Left lobe of liver (tissue), 2 donors: ENCODE data around the gene KCNN2. TPM values are rescaled to one million over a fixed set of nuclear protein-coding genes. Genes with fewer than 3 reads are reported as not detected.

ENCODE experiments used
- ATAC-seq: fragments of 200-7000 bp; cut with Tn5 transposase; one replicate; pipeline ENCODE4 v1.9.1; 2020; ENCODE audit warnings: mild to moderate bottlenecking, moderate library complexity
- DNase-seq: peaks from one replicate; pipeline ENCODE4 v3.0.0-alpha.2; 2020; ENCODE audit warnings: low spot score
- total RNA-seq: library from RNA; stranded (reverse); gene quantifications from one replicate; pipeline ENCODE4 v1.2.1, GENCODE V29; 2021
- donor health status: DM: no; HTN: no; CAD: no; lungs with moderate emphysema.
- donor health status: DM: no; HTN: yes; CAD: no.

The KCNN2 gene
- total RNA-seq, 1 donor from 2014 or later, result 16.2 TPM

DNA sequence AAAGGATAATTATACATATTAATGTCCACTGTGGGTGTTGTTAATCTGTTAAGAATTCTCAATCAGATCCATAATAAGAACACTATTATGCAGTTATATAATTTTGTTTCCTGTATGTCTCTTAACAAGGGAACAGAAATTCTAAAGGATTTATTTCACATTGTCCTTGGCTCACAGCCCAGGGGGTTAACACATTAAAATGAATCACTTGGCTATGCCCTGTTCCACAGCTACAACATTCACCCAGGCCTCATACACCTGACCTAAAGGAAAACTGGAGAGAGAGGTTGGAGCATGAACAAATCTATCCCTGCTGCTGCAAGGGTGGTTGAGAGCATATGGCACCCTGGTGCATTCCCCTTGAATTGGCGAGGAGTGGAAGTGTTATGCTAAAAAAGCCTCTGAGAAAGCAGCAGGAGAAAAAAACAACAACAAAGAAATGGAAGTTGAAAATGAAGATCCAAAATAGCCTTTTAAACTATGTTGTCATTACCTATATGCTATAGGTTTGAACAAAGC is 116.0 kb downstream of the KCNN2 start:
- no peak for ATAC-seq
- no peak for DNase-seq

DNA sequence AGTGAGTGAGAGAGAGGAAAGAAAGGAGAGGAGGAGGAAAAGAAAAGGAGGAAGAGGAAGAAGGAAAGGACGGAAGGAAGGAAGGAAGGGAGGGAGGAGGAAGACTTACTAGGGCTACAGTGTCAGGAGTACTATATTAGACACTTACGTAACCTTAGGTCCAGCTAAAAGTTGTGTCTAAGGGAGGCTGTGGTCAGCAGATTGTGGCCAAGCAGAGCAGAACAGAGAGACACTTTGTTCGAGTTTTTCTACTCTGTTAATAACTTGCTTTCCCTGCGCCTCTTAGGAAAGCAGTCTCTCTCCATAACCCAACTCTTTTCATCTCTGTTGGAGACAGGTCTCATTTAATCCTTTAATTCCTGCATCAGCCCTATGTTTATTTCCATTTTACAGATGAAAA is 138.9 kb downstream of the KCNN2 start:
- DNase-seq, result no peak
- peak; percentile 38 for ATAC-seq

DNA sequence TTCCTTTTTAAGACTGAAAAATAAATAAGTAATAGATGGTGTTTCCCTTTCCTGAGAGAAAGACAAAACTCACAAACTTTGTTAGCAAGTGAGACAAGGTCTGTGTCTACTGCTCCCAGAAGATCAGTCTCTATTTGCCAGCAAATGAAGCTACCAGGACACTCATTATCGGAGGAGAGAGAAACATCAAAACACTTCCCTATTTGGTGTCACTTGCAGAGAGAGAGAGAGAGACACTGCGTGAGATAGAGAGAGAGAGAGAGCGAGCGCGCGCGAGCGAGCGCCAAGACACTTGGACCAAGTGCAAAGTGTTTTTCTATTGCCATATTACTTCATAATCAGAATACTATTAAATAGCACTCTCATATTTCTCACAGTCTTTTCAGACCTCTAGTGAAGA is 142.7 kb downstream of the KCNN2 start:
- DNase-seq (no peak), ATAC-seq (no peak)

DNA sequence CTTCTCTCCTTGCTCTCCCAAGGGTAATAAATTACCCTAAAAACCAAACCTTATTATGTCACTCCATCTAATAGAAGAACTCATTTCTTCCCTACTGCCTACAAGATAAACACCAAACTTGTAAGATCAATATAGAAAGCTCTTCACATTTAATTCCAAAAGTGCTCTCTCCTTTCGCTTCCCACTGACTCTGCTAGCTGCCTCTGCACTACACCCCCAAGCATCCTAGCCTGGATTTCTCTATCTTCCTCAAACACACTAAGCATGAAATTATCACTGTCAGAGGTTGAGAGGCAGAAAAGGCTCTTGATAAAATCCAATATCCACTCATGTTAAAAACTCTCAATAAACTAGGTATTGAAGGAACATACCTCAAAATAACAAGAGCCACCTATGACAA is 162.4 kb downstream of the KCNN2 start:
- ATAC-seq (no peak), DNase-seq (no peak)

DNA sequence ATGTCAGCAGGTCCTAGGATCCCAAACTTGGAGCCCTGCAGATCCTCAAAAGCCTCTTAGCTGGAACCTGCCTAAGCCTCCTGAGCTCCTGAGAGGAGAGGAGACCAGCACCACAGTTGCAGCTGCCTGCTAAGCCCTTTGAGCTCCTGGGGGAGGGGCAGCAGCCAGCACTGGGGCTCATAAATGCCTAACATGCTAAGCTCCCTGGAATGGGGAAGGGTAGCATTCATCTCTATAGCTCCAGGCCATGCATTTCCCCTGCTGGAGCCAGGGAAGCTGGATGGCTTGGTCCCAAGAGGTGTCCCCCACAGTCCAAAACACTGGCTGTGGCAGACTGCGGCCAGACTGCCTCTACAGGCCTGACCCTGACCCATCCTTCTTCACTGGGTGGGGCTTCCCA is 182.7 kb downstream of the KCNN2 start:
- no peak for ATAC-seq
- no peak for DNase-seq
